H1 (cell line): ENCODE data around the gene MRC2. TPM values are rescaled to one million over a fixed set of nuclear protein-coding genes. Genes with fewer than 3 reads are reported as not detected.

Source experiments
- ASH2L ChIP-seq: fragments of 200-600, 300-600 bp; sonication (generic); IDR thresholded peaks from one replicate; pipeline ENCODE4 v1.7.1; 2017; ENCODE audit warnings: low read length
- BCL11A ChIP-seq, 2 experiments: IDR thresholded peaks; one replicate each; pipeline ENCODE4 v1.6.1; 2011; ENCODE audit warnings: low read depth in 2 of 2, low read length in 2 of 2, mild to moderate bottlenecking in 2 of 2
- CBX8 ChIP-seq: fragments of 300-800, 300-1000 bp; sonication (generic); IDR thresholded peaks from 2 replicates; pipeline ENCODE4 v1.7.1; 2016; ENCODE audit warnings: low read depth, low read length, borderline replicate concordance
- CEBPB ChIP-seq: IDR thresholded peaks from 2 replicates; pipeline ENCODE4 v1.6.1; 2012; ENCODE audit warnings: low read depth, low read length
- CHD1 ChIP-seq: IDR thresholded peaks from 2 replicates; pipeline ENCODE4 v1.6.1; 2012; ENCODE audit warnings: low read depth, low read length, improper control_type of control experiment
- EGR1 ChIP-seq: IDR thresholded peaks from 2 replicates; pipeline ENCODE4 v1.6.1; 2011; ENCODE audit warnings: low read depth, low read length, borderline replicate concordance
- FOSL1 ChIP-seq: IDR thresholded peaks from 2 replicates; pipeline ENCODE4 v1.6.1; 2011; ENCODE audit warnings: mild to moderate bottlenecking, low read depth, low read length, moderate library complexity; ENCODE audit not compliant: insufficient read depth
- HDAC6 ChIP-seq: IDR thresholded peaks from one replicate; pipeline ENCODE4 v1.7.1; 2012; ENCODE audit warnings: low read depth, mild to moderate bottlenecking, inconsistent platforms, low read length, moderate library complexity
- JUN ChIP-seq: IDR thresholded peaks from 2 replicates; pipeline ENCODE4 v1.6.1; 2011; ENCODE audit warnings: low read depth, mild to moderate bottlenecking, improper control_type of control experiment, low read length
- MAFK ChIP-seq: IDR thresholded peaks from 2 replicates; pipeline ENCODE4 v1.6.1; 2012; ENCODE audit warnings: low read depth, mild to moderate bottlenecking, improper control_type of control experiment, low read length
- NRF1 ChIP-seq: IDR thresholded peaks from 2 replicates; pipeline ENCODE4 v1.6.1; 2011; ENCODE audit warnings: mild to moderate bottlenecking, low read depth, low read length, improper control_type of control experiment
- POU5F1 ChIP-seq: IDR thresholded peaks from 2 replicates; pipeline ENCODE4 v1.6.1; 2011; ENCODE audit warnings: low read depth, mild to moderate bottlenecking, low read length, moderate library complexity
- RAD21 ChIP-seq, 2 experiments: IDR thresholded peaks in 1 of 2; conservative IDR thresholded peaks in 1 of 2; 2 replicates each; pipeline ENCODE4 v1.6.1; 2011; ENCODE audit warnings: low read depth in 2 of 2, low read length in 2 of 2, improper control_type of control experiment in 1 of 2, inconsistent platforms in 1 of 2, mild to moderate bottlenecking in 1 of 2, moderate library complexity in 1 of 2
- RNF2 ChIP-seq: fragments of 200-900, 300-1000 bp; sonication (generic); IDR thresholded peaks from 2 replicates; pipeline ENCODE4 v1.7.1; 2016; ENCODE audit warnings: borderline replicate concordance, low read depth, mild to moderate bottlenecking, antibody characterized with exemption, low read length; ENCODE audit not compliant: poor library complexity, severe bottlenecking; ENCODE audit errors: missing control alignments
- RXRA ChIP-seq: IDR thresholded peaks from 2 replicates; pipeline ENCODE4 v1.6.1; 2011; ENCODE audit warnings: low read depth, mild to moderate bottlenecking, low read length, moderate library complexity; ENCODE audit not compliant: insufficient read depth
- SRF ChIP-seq: IDR thresholded peaks from 2 replicates; pipeline ENCODE4 v1.6.1; 2011; ENCODE audit warnings: mild to moderate bottlenecking, low read depth, low read length, moderate library complexity
- TCF12 ChIP-seq: IDR thresholded peaks from 2 replicates; pipeline ENCODE4 v1.6.1; 2011; ENCODE audit warnings: low read depth, mild to moderate bottlenecking, low read length
- USF2 ChIP-seq: IDR thresholded peaks from 2 replicates; pipeline ENCODE4 v1.6.1; 2011; ENCODE audit warnings: low read length, improper control_type of control experiment
- polyA plus RNA-seq, 7 experiments: library from polyadenylated mRNA; depleted of rRNA in 3 of 7; stranded (reverse) in 5 of 7; unstranded in 2 of 7; fragments of >200 nt in 5 of 7; fragments of 200-250 nt in 2 of 7; gene quantifications; 1 replicate in 5 of 7; 2 replicates in 1 of 7; 4 replicates in 1 of 7; pipeline versions ENCODE4 v1.2.1 to v1.2.3, GENCODE V29; 2011 to 2013; ENCODE audit warnings: missing spikeins in 2 of 7, mixed read lengths in 2 of 7
- total RNA-seq: library from RNA; stranded (reverse); fragmentation: NEBNext Ultra II Directional; extraction: Animal tissue kit (Norgen Biotek cat#: 25700); gene quantifications from 2 replicates; pipeline ENCODE4 v1.2.1, GENCODE V29; 2021
- TF ChIP-seq, protein P1 (sequence below): IDR thresholded peaks from 2 replicates; pipeline ENCODE4 v1.6.1; 2012; ENCODE audit warnings: low read length, inconsistent platforms
- TF ChIP-seq, protein P2 (sequence below): IDR thresholded peaks from 2 replicates; pipeline ENCODE4 v1.6.1; 2012; ENCODE audit warnings: inconsistent platforms

The MRC2 gene
- total and polyA plus RNA-seq, 2 of the 8 experiments (the other 6 are each of a cell fraction or from before 2014, with no cell fraction given): 7.0 to 24.2 TPM

GRCh38 chr17:62616993-62617893 is 10.2 kb upstream of the MRC2 start (continued):
- no peak for TF ChIP-seq SRF
- no peak for TF ChIP-seq FOSL1
- TF ChIP-seq RXRA: no peak
- peak in 1 of 2 experiments; percentile 9; a peak in 1 of 4 replicates for TF ChIP-seq RAD21 (IDR thresholded peaks at IDR 0.05 in 1 of 2, conservative IDR thresholded peaks at IDR 0.05 in 1 of 2; ENCODE audit: low read depth in 2 of 2, low read length in 2 of 2)
- TF ChIP-seq CEBPB: no peak
- TF ChIP-seq TCF12: 0 out of 2 replicates have a peak, but pooled peaks have one; percentile 46
- no peak for TF ChIP-seq EGR1
- no peak for TF ChIP-seq BCL11A (IDR thresholded peaks at IDR 0.05; ENCODE audit: low read depth in 2 of 2, low read length in 2 of 2)
- TF ChIP-seq, protein P1, sequence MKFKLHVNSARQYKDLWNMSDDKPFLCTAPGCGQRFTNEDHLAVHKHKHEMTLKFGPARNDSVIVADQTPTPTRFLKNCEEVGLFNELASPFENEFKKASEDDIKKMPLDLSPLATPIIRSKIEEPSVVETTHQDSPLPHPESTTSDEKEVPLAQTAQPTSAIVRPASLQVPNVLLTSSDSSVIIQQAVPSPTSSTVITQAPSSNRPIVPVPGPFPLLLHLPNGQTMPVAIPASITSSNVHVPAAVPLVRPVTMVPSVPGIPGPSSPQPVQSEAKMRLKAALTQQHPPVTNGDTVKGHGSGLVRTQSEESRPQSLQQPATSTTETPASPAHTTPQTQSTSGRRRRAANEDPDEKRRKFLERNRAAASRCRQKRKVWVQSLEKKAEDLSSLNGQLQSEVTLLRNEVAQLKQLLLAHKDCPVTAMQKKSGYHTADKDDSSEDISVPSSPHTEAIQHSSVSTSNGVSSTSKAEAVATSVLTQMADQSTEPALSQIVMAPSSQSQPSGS: no peak
- TF ChIP-seq USF2: no peak
- no peak for TF ChIP-seq MAFK
- TF ChIP-seq HDAC6: no peak
- no peak for TF ChIP-seq JUN
- TF ChIP-seq CBX8: no peak
- TF ChIP-seq POU5F1: no peak
- TF ChIP-seq RNF2: no peak
- TF ChIP-seq NRF1: no peak
- TF ChIP-seq, protein P2, sequence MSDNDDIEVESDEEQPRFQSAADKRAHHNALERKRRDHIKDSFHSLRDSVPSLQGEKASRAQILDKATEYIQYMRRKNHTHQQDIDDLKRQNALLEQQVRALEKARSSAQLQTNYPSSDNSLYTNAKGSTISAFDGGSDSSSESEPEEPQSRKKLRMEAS: peak; percentile 39; the same call in 1 of the 2 replicates
- TF ChIP-seq CHD1: no peak
- no peak for TF ChIP-seq ASH2L
